HG03460 (cell line): ENCODE results near the gene TMEM132C.

Experiments used
- ATAC-seq: cut with Tn5 transposase; IDR thresholded peaks from one replicate; pipeline ENCODE4 v1.9.1; 2021; ENCODE audit not compliant: unreplicated experiment

Gene TMEM132C

DNA sequence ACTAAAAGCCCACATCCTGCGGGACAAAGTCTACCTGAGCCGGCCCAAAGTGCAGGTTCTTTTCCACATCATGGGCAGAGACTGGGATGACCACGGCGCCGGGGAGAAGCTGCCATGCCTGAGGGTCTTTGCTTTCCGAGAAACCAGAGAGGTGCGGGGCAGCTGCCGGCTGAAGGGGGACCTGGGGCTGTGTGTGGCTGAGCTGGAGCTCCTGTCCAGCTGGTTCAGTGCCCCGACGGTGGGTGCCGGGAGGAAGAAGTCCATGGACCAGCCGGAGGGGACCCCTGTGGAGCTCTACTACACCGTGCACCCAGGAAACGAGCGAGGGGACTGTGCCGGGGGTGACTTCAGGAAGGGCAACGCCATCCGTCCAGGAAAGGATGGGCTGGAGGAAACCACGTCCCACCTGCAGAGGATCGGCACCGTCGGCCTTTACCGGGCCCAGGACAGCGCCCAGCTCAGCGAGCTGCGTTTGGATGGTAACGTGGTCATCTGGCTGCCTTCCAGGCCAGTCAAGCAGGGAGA is 148.1 kb downstream of the TMEM132C start:
- no peak for ATAC-seq

DNA sequence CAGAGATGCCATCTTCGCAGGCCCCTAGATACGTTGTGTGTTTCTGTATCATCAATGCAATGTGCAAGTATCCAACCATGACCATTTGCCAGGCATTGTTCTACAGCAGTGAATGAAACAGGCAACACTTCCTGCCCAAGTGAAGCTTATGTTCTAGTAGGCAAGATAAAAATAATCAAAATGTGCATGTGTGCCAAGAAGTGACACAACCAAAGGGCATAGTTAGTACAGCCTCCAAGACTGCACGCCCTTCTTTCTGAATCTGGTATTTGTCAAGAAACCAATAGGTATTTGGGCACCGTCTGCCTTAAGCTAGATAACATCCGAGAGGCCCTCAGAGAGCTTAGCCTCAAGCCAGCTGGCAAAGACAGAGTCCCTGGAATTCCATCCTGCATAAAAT is 152.0 kb downstream of the TMEM132C start:
- no peak for ATAC-seq

DNA sequence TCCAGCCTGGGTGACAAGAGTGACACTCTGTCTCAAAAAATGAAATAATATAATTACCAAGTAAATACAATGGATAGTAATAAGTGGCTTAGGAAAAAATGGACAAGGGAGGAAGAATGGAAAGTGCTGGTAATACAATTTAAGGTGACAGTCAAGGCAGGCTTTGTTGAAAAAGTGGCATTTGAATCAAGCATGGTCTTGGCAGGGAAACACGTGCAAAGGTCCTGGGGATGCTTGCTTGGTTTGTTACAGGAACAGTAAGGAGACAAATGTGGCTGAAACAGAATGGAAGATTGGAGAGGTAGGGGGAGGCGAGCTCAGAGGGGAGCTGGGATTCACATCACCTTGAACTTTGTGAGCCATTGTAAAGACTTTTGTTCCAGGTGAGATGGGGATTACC is 153.2 kb downstream of the TMEM132C start:
- no peak for ATAC-seq

DNA sequence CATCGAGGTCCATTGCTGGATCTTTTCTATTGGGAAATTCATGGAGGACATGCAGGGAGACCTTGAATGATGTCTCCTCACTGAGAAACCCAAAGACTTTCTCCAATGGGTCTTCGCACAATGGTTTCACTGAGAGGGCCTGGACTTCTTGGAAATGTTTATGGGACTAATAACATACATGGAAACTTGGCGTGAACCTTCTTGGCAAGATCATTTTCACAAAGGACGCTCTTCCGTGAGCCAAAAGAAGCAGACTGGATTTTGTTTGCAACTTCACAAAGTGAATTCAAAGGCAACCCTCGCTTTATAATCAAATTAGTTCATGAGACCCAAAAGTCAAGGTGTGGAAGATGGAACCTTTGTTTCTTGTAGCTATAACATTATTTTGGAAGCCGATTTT is 154.4 kb downstream of the TMEM132C start:
- no peak for ATAC-seq

DNA sequence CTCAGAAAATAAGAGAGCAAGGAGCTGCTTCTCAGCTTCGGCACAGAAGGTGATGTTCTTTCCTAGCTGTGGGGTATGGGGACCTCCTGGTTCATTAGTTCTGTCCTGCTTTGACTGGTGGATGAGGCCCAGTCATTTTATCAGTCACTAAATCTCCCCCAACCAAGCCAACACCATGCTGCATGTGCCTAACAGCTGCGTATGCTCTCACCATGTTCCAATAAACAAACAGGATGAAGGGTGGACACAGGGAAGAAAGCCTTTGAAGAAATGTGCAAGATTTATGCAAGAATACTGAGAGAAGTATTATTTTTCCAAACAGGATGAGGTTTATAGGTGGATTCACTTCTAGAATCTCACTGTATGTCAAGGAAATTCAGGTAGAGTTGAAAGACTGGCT is 156.2 kb downstream of the TMEM132C start:
- no peak for ATAC-seq

DNA sequence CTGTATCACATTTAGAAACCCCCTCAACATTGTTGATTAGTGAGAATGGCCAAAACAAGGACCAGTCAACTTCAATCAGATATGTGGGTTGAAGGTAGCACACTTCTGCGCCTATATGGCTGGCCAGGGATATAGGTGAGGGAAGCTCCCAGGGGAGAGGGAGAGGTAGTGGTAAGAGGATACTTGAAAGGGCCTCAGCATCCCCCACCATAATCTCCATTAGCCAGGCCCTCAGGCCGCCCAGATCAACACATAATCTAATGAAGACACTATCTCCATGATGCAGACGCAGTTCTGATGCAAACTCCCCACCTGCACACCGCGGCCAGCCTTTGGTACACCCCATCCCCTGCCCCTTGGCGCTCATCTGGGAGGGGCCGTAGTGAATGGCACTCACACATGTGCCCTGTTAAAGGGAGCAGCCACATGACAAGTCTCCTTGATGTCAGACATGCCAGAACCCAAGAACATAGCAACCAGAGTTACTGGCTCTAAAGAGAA is 158.0 kb downstream of the TMEM132C start:
- ATAC-seq = no peak

DNA sequence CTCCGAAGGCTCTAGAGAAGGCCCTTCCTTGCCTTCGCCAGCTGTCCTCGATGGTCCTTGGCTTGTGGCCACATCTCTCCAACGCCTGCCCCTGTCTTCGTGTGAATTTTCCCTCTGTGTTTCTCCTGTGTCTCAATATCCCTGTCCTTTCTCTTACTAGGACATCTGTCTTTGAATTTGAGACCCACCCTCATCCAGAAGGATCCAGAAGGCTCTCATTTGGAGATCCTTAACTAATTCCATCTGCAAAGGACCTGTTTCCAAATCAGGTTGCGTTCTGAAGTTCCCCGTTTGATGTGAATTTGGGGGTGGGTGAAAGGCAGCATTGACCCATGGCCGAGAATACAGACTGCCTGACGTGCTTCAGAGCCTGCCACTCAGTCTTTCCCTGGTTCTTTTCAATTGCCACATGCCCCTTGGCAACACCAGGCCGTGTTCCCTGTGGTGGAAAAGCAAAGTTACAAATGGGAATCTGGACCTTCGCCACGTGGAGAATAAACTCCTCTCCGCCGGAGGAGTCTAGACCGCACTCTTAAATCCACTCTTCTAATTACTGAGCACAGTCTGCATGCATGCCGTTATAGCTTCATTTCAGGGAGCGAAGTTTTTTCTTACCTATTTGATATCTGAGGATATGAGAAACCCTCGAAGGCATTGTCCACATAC is 158.8 kb downstream of the TMEM132C start:
- ATAC-seq = no peak

DNA sequence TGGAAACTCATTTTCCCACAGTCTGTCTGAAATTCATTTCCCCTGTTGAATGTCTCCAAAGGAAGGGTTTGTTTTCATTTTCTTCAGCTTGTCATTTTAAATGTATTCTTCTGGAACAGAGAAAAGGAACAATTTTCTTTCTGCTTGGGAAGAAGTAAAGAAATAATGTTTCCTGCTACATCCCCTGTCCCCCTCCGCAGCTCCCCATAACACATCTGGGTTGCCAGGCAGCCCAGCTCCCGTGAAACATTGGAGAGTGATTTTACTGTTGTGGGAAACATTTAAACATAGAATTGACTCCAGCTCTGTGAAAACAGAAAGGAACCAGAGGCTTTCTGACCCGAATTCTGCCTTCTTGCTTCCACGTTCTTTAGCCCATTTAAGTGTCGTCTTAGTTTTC is 159.5 kb downstream of the TMEM132C start:
- no peak for ATAC-seq

DNA sequence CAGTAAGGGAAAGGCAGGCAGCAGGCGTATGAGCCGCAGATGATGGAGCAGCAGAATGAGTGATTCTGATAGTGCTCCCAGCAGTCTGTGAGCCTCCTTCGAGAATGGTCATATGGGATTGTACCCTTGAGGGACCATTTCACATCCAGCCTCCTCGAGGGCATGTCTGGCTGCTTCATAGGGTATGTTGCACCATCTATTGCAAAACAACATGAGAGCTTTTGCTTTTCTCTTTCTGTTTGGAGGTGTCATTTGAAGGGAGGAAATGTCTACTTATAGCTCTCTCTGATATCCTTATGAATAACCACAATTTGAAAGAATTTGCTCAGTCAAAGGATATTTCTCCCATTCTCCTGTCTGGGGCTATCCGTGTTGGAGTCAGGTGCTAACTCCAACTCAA is 172.8 kb downstream of the TMEM132C start:
- no peak for ATAC-seq

DNA sequence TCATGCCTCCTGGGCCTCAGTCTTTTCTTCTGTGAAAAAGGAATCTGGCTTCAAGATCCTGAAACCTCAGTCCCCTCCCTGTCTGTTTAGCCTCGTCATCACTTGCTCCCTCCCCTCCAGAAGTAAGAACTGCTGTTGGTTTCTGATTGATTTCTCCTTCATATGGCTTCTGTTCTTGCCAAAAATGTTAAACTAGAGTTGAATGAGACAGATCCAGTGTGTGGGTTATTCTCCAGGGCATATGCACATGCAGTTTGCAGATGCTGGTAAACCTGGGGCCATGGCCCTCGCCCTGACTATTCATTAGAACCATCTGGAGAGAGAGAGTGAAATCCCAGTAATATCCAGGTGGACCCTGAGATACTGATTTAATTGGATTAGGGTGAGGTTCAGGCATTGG is 175.1 kb downstream of the TMEM132C start:
- no peak for ATAC-seq

DNA sequence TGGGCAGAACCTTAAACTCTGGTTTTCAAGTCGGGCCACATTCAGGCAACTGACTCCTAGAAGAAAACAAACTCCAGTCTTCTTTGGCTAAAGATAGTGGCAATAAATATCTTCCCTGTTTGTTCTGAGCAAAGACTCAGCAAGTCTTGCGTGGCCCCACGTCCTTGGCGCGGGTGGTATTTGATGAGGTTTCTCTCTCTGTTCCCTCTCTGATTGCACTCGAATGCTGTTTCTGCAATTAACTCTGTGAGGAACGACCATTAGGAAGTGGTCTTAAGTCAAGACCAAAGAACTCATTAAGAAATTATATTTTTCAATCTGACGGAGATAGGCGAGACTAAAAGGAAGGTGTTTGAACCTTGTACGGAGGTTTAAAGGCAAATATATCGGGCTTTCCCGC is 177.6 kb downstream of the TMEM132C start:
- ATAC-seq = no peak

DNA sequence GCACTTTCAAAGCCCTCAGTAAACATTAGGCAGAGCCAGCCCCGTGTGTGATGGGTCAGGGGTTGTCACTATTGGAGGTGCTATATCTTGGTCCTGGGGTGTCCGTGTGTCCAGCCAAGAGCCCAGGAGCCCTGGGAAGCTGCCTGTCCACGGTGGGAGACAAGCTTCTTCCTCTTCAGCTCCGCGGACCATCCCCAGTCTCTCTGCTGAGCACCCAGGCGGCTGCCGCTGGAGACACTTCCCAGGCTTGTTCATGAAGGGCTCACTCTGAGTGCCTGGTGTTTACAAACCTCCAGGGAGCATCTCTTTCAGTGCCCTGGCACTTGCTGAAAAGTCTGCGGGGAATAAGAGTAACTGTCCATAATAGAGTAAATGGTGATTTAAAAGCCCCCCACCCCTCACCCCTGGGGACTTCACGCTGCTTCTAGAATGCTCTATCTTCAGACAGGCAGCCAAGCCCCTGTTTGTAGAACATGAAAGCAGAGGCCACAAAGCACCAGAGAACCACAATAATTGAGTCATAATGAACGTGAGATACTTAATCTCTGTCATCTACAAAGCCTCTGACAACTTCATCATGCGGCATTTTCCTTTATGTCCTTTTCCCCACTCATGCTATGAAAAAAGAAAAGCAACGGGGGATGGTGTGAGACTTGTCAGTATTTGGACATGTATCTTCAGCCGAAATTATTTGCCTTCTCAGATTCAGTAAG is 178.6 kb downstream of the TMEM132C start:
- no peak for ATAC-seq

DNA sequence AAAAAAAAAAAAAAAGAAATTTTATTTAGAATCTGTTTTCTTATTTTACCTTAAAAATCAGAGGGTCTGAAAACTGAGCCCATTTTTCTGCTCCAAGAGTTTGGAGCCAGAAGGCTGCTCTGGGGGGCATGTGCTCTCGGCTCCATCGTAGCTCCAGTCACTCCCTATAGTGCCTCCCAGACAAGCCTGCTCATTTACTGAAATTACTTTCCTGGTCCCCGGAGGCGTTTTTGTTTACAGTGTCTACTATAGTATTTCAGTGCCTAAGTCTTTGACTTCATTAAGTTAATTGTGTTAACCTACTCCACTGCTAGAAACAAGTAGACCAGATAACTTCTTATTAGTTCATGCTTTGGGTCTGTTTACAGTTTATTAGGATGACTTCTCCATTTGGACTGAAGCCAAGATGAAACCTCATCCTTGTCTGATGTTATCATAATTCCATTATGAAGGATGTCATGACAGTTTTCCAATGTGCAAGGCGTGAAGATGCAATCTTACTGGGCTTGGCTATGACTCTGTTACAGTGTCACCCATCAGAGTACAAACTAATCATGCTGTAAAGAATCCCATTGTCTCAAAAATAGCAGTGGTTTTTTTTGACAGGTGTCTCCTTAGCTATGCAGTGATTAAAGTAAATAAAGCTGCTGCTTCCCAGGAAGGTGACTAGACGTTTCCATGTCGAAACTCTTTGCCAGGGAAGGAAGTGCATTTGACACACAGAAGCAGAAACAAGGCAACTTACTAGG is 182.3 kb downstream of the TMEM132C start:
- ATAC-seq = no peak

DNA sequence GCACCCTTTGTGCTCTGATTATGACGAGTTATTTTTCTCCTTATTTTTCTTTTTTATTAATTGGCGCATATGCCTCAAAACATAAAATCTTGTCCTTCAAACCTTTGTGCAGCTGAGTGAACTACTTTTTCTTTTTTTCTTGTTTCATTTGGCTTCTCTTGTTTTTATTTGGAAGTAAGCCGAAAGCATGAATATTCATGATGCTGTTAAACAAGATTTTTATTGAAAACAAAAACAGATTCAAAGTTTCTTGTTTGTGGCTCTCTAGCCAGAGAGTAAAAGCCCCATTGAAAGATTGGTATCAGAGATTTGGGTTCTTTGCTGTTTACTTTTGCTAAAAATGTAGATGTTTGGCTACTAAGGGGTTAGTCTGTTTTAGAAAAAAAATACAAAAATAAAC is 183.8 kb downstream of the TMEM132C start:
- no peak for ATAC-seq

DNA sequence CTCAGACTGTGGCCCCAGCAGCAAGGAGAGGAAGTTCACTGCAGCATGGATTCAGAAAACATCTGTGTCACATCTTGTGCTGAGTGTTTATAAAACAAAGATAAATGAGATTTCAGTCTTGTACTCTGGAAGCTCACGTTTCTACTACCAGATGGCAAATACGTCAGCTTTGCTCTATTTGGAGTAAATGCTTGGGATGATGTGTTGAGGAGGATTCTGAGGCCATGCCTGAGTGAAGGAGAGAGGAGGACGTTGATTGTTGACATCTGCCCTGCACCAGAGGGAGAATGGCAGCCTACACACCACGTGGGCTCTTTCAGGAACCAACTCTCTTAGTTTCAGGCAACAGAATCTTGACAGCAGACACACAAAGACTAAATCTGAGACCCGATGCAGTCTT is 188.9 kb downstream of the TMEM132C start:
- no peak for ATAC-seq

DNA sequence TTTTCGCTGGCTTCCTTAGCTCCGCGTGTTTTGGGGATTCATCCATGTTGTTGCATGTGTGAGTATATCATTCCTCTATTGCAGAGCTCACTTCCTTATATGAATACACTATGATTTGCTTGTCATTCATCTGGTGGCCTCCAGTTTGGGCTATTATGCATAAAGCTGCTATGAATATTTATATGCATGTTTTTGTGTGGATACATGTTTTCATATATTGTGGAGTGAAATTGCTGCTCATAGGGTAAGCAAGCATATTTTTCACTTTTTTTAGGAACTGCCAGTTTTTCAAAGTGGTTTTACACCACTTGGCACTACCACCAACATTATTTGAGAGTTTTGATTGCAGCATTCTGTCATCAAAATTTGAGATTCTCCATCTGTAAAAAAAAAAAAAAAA is 190.0 kb downstream of the TMEM132C start:
- ATAC-seq = no peak

DNA sequence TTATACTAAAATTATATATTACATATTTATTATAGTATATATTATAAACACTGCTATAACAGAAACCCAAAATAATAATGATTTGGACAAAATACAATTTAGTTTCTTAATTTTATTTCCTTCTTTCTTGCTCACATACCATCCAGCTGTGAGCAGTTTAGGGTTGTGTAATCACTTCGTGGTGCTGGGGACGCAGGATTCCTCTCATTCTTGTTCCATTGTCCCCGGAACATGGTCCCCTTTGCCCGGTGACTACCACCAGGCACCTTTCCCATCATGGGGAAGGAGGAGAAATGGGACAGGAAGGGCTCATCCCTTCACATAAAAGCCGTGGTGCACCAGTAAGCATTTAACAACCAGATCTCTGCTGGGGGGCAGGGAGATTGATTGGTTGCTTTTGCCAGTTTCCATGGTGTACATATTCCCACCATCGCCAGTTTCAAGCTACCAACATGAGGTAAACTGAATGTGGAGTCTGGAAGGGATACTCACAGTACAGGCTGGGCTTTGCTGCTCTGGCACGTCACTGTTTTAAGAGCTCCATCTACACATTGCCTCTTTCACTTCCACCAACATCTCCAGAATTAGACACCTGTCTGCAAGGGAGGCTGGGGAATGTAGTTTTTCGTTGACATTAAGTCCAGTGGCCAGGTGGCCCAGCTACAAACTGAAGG is 191.5 kb downstream of the TMEM132C start:
- ATAC-seq = no peak

DNA sequence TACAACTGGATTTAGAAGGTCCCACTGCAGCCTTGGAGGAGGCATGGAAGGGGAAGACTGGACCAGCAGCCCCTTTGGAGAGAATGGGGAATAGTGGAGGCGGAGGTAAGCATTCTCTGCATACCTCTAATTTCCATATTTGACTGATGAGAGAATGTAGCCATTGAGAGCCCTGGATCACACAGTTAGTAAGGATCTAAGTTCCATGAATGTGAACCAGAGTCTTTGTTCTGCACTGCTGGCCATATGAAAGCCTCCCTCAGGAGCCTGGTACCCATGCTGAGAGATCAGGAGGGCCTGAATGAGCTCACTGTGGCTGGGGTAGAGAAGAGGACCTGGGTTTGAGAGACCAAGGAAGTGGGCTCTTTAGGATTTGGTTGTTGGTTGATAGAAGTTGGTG is 192.1 kb downstream of the TMEM132C start:
- no peak for ATAC-seq

DNA sequence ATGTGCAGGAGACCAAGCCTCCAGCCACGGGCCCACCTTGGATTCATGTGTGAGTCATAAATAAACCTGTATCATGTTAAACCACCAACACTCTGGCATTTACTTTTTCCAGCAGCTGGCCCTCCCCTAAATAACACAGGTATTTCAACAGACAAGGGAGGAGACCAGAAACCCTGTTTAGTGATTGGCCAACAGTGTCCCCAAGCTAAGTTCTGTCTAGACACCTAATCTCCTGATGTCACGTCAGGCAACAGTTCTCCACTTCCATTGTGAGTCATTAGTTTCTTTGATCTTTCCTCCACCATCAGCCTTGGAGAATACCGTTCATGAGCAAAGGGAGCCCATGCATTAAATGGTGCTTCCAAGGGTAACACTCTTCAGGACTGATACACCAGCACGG is 196.9 kb downstream of the TMEM132C start:
- ATAC-seq = no peak

DNA sequence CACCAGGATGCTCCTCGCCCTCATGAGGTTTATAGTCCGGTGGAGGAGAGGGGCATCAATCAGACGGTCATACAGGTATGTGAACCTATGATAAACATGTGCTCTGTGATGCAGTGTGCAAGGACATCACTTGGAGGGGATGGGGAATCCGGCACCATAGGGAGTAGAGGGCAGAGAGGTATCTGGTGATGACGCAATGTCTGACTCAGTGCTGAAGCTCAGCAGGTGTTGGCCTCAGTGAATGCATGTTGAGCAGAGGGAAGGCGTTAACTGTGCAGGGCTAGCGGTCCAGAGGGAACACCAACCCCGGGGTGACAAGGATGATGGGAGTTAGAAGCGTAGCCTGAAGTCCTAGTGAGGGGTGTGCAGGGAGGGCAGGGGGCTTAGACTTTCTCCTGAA is 200.9 kb downstream of the TMEM132C start:
- no peak for ATAC-seq

DNA sequence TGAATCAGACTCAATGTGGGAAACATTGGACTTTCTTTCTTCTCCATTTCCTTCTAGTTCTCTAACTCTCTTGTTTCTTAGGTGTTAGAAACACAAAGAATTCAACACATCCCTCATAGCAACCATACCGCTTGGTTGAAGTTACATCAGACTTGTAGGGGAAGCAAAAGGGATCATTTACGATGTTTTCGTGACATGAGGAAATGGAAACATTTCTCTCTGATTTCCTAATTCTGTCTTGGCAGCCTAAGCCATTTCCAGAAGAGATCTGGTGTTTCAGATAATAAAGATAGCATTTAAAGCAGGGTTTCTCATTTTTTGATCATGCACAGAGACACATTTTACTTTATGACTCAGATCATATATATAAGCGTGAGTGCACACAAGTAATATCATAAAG is 202.0 kb downstream of the TMEM132C start:
- ATAC-seq = no peak
